HepG2 (cell line): ENCODE data around the gene FGF18. TPM values are rescaled to one million over a fixed set of nuclear protein-coding genes. Genes with fewer than 3 reads are reported as not detected.
A peak's percentile ranks its signal among the peaks of the same experiment; 100 is the strongest.

Source experiments
- ATAC-seq: fragments of 200-7000 bp; cut with Tn5 transposase; 3 replicates; pipeline ENCODE4 v1.9.1; 2020; ENCODE audit warnings: mild to moderate bottlenecking, moderate library complexity
- BruUV-seq: library from RNA; stranded (reverse); fragments of 400-500 nt; replicated peaks from 2 replicates; lab custom pipeline; 2021; lab: Mats Ljungman, UMichigan
- CTCF ChIA-PET: fragments of 300-600 bp; formaldehyde crosslinking; extraction: SDS; loops from one replicate; lab custom pipeline; 2021; ENCODE audit warnings: low total read pairs, inconsistent platforms, low intra/inter-chr PET ratio; lab: Yijun Ruan, JAX
- POLR2A ChIA-PET: fragments of 350-600 bp; sonication (Branson Sonifier 250); formaldehyde crosslinking; loops from one replicate; lab custom pipeline; 2020; ENCODE audit warnings: antibody characterized with exemption, inconsistent platforms; lab: Yijun Ruan, JAX
- DNase-seq: peaks from one replicate; pipeline ENCODE4 v3.0.0-alpha.2; 2015; ENCODE audit warnings: low spot score
- FAIRE-seq: peaks from 3 replicates; lab custom pipeline; 2011; peaks lifted over from hg19 to GRCh38; lab: Jason Lieb, UNC
- H2AFZ ChIP-seq: one replicate; pipeline ENCODE4 v1.6.1; 2011; ENCODE audit warnings: low read length, inconsistent platforms
- H3K27ac ChIP-seq: fragments of 300-600 bp; 3 replicates; pipeline ENCODE4 v1.8.0; 2011; ENCODE audit warnings: mixed run types, mild to moderate bottlenecking, mixed read lengths, low read length, inconsistent platforms; ENCODE audit not compliant: insufficient read depth; ENCODE audit errors: extremely low read length
- H3K27me3 ChIP-seq, 2 experiments: fragments of 200-600 bp in 1 of 2; 2 replicates in 1 of 2; 3 replicates in 1 of 2; pipeline versions ENCODE4 v1.6.0 to v1.8.0; 2011; ENCODE audit warnings: low read length in 2 of 2, mild to moderate bottlenecking in 2 of 2, moderate library complexity in 2 of 2, inconsistent platforms in 1 of 2; ENCODE audit not compliant: insufficient read depth in 2 of 2, control insufficient read depth in 1 of 2
- H3K36me3 ChIP-seq, 2 experiments: fragments of 200-600 bp in 1 of 2; replicated peaks in 1 of 2; 2 replicates in 1 of 2; 3 replicates in 1 of 2; pipeline versions ENCODE4 v1.5.1 to v1.8.0; 2011; ENCODE audit warnings: low read length in 2 of 2, inconsistent platforms in 1 of 2; ENCODE audit not compliant: insufficient read depth in 2 of 2, control insufficient read depth in 1 of 2
- H3K4me1 ChIP-seq: 2 replicates; pipeline ENCODE4 v1.5.1; 2012; ENCODE audit warnings: low read length, inconsistent platforms; ENCODE audit not compliant: insufficient read depth
- H3K4me2 ChIP-seq: 2 replicates; pipeline ENCODE4 v1.6.0; 2011; ENCODE audit warnings: low read depth, low read length, inconsistent platforms
- H3K4me3 ChIP-seq, 3 experiments: fragments of 200-600 bp in 1 of 3; sonication (generic), shearing (Covaris generic) in 1 of 3; replicated peaks in 1 of 3; 2 replicates each; pipeline ENCODE4 v1.5.1; 2011 to 2016; ENCODE audit warnings: low read length in 3 of 3, inconsistent platforms in 2 of 3, low read depth in 2 of 3, mild to moderate bottlenecking in 2 of 3, control low read depth in 1 of 3, mixed read lengths in 1 of 3; ENCODE audit not compliant: insufficient read depth in 1 of 3
- H3K79me2 ChIP-seq: one replicate; pipeline ENCODE4 v1.6.1; 2011; ENCODE audit warnings: low read length, inconsistent platforms; ENCODE audit not compliant: insufficient read depth
- H3K9ac ChIP-seq: 2 replicates; pipeline ENCODE4 v1.6.0; 2011; ENCODE audit warnings: mild to moderate bottlenecking, low read depth, low read length, inconsistent platforms; ENCODE audit not compliant: insufficient read depth
- H3K9me3 ChIP-seq: 2 replicates; pipeline ENCODE4 v1.5.1; 2012; ENCODE audit warnings: mild to moderate bottlenecking, low read length
- H4K20me1 ChIP-seq: 2 replicates; pipeline ENCODE4 v1.6.0; 2011; ENCODE audit warnings: inconsistent platforms, mild to moderate bottlenecking, low read length, moderate library complexity; ENCODE audit not compliant: insufficient read depth
- ZNF629 ChIP-seq: sonication (generic); formaldehyde crosslinking; conservative IDR thresholded peaks from 2 replicates; pipeline ENCODE4 v1.5.0; 2020; ENCODE audit warnings: missing genetic modification reagents
- ZNF674 ChIP-seq: sonication (generic); formaldehyde crosslinking; IDR thresholded peaks from 2 replicates; pipeline ENCODE4 v1.5.0; 2020; ENCODE audit warnings: low read depth, mild to moderate bottlenecking, missing genetic modification reagents
- ZNF879 ChIP-seq: sonication (generic); formaldehyde crosslinking; IDR thresholded peaks from 2 replicates; pipeline ENCODE4 v1.8.1; 2023; ENCODE audit warnings: missing genetic modification reagents
- WGBS: methylation state at CpG from one replicate; pipeline ENCODE4 v1.1.6; 2017; ENCODE audit warnings: low lambda C conversion rate; 5-methylcytosine and 5-hydroxymethylcytosine counted together
- in situ Hi-C: cut with HindIII; loops from 2 replicates; pipeline ENCODE4 v1.10.0; 2017; ENCODE audit warnings: low pct_unique_long_range_greater_than_20kb; ENCODE audit not compliant: extremely low pct_ligation_motif_present
- intact Hi-C: fragments of 100-400 bp; cut with micrococcal nuclease; formaldehyde crosslinking; loops from one replicate; pipeline ENCODE4 v1.10.0; 2022; ENCODE audit not compliant: unreplicated experiment
- polyA plus RNA-seq, 8 experiments: library from polyadenylated mRNA; depleted of rRNA in 3 of 8; stranded (reverse) in 7 of 8; unstranded in 1 of 8; fragments of >200 nt; fragmentation: Illumina TruSeq in 4 of 8; extraction: Trizol in 4 of 8; gene quantifications; 2 replicates each; pipeline versions ENCODE4 v1.2.1 to v1.2.3, GENCODE V29; 2011 to 2016; ENCODE audit warnings: low read depth in 4 of 8, missing spikeins in 1 of 8, mixed read lengths in 1 of 8; ENCODE audit not compliant: insufficient read depth in 1 of 8
- total RNA-seq, 5 experiments: library from RNA; depleted of rRNA; stranded (reverse); fragments of >200 nt; fragmentation: Illumina TruSeq; extraction: Trizol; gene quantifications; 2 replicates each; pipeline ENCODE4 v1.2.3, GENCODE V29; 2016; ENCODE audit warnings: low read depth in 1 of 5

FGF18 gene
- total and polyA plus RNA-seq, 2 of the 13 experiments (the other 11 are each of a cell fraction or from before 2014, with no cell fraction given) = not detected

GRCh38 chr5:171426680-171427079 is 7.2 kb downstream of the FGF18 start:
- in situ Hi-C loops (loop anchor here (10.0 kb wide), 1 partner anchor 168 kb away; no protein-coding TSS in a partner anchor), intact Hi-C loops (no loop called here)
- Histone ChIP-seq H3K27ac (no peak overlapping the region), H3K9ac (no peak overlapping the region), H3K36me3 (no peaks in the 10 kb centered on the region), H3K4me2 (no peak overlapping the region), H3K79me2 (no peaks in the 10 kb centered on the region), H3K9me3 (no peaks in the 10 kb centered on the region), H3K27me3 (peaks cover 2 to 7% of the 10 kb centered on the region in 2 experiments; a peak in 3 of 5 replicates), H3K4me3 (no peak overlapping the region), H4K20me1 (no peaks in the 10 kb centered on the region), H2AFZ (no peak overlapping the region), H3K4me1 (no peaks in the 10 kb centered on the region)
- ATAC-seq = no peak
- FAIRE-seq = no peak
- CTCF ChIA-PET = no interaction called here
- 44% methylated on average over 6 of the region's 9 CpGs for WGBS
- no peak for DNase-seq
- TF ChIP-seq ZNF674 (CRISPR knock-in tag) (no peak), ZNF629 (CRISPR knock-in tag) (peak; percentile 61)
- POLR2A ChIA-PET = no interaction called here
- BruUV-seq = no TSS peak

- intact Hi-C loops = no loop called here
- Histone ChIP-seq H3K27me3 (peaks cover 0 to 2% of the 10 kb centered on the region in 2 experiments; a peak in 2 of 5 replicates), H3K9ac (no peak overlapping the region), H3K9me3 (no peaks in the 10 kb centered on the region), H4K20me1 (no peaks in the 10 kb centered on the region), H3K27ac (no peak overlapping the region), H3K79me2 (no peaks in the 10 kb centered on the region), H2AFZ (no peak overlapping the region), H3K4me1 (peaks cover 2% of the 10 kb centered on the region), H3K4me3 (no peak overlapping the region), H3K4me2 (no peak overlapping the region), H3K36me3 (no peaks in the 10 kb centered on the region)
- POLR2A ChIA-PET = no interaction called here
- no peak for DNase-seq
- TF ChIP-seq ZNF879 = no peak
- CTCF ChIA-PET = no interaction called here
- no TSS peak for BruUV-seq
- in situ Hi-C loops = loop anchor here (10.0 kb wide), 1 partner anchor 167 kb away; no protein-coding TSS in a partner anchor
- WGBS = 51% methylated on average over 18 of the region's 20 CpGs
- no peak for ATAC-seq
- FAIRE-seq = no peak
These were observed 8.1 kb downstream of the FGF18 start for GRCh38 chr5:171427318-171428167.
